OCI-LY7 (cell line): ENCODE results near the gene VCL.

Experiments
- CTCF ChIP-seq: fragments of 200-600 bp; sonication (generic); conservative IDR thresholded peaks from 2 replicates; pipeline ENCODE4 v1.5.1; 2014; ENCODE audit warnings: mild to moderate bottlenecking, antibody characterized with exemption, low read length, moderate library complexity, mixed read lengths
- EZH2phosphoT487 ChIP-seq: fragments of 200-600 bp; sonication (generic); IDR thresholded peaks from 2 replicates; pipeline ENCODE4 v1.6.1; 2018; ENCODE audit warnings: low read depth, borderline replicate concordance, mild to moderate bottlenecking, mixed run types, antibody characterized with exemption, low read length, moderate library complexity, mixed read lengths

GRCh38 chr10:73959484-73960243 is 38.3 kb upstream of the VCL start:
- TF ChIP-seq CTCF (no peak), EZH2phosphoT487 (no peak)
